Activated B cell treated with CpG ODN at 0.5 μM for 24 hours (primary cell): ENCODE data around the gene TECPR1. TPM values are rescaled to one million over a fixed set of nuclear protein-coding genes. Genes with fewer than 3 reads are reported as not detected.
A peak's percentile ranks its signal among the peaks of the same experiment; 100 is the strongest.

Source experiments
- ATAC-seq: fragments of 200-7000 bp; cut with Tn5 transposase; one replicate; pipeline ENCODE4 v1.10.0; 2021; ENCODE audit warnings: low read depth, mild to moderate bottlenecking, moderate library complexity
- CTCF ChIA-PET: fragments of 350-600 bp; sonication (Branson Sonifier 250); formaldehyde crosslinking; loops from one replicate; lab custom pipeline; 2021; ENCODE audit warnings: antibody characterized with exemption; lab: Charles Lee
- POLR2A ChIA-PET: fragments of 350-600 bp; sonication (Branson Sonifier 250); formaldehyde crosslinking; loops from one replicate; lab custom pipeline; 2021; ENCODE audit warnings: antibody characterized with exemption; lab: Charles Lee
- DNase-seq: peaks from one replicate; pipeline ENCODE4 v3.0.0; 2022
- H3K27ac Mint-ChIP-seq: one replicate; pipeline ENCODE4 v1.8.0; 2020; ENCODE audit warnings: mixed read lengths
- H3K27me3 Mint-ChIP-seq: one replicate; pipeline ENCODE4 v1.8.0; 2021; ENCODE audit warnings: mixed read lengths
- H3K36me3 Mint-ChIP-seq: one replicate; pipeline ENCODE4 v1.8.0; 2021; ENCODE audit warnings: low read depth, mixed read lengths
- H3K4me1 Mint-ChIP-seq: one replicate; pipeline ENCODE4 v1.8.0; 2021; ENCODE audit warnings: mixed read lengths
- H3K4me3 Mint-ChIP-seq: one replicate; pipeline ENCODE4 v1.8.0; 2020; ENCODE audit warnings: mild to moderate bottlenecking, mixed read lengths
- H3K9me3 Mint-ChIP-seq: one replicate; pipeline ENCODE4 v1.8.0; 2020; ENCODE audit warnings: mixed read lengths
- intact Hi-C: fragments of 100-400 bp; cut with micrococcal nuclease; formaldehyde crosslinking; loops from one replicate; pipeline ENCODE4 v1.15.1; 2024
- total RNA-seq: library from RNA; stranded (reverse); gene quantifications from 2 replicates; pipeline ENCODE4 v1.2.3, GENCODE V29; 2022
- TF ChIP-seq, protein P1 (sequence below): fragments of 200-600 bp; IDR thresholded peaks from one replicate; pipeline ENCODE4 v1.8.0; 2022; ENCODE audit warnings: antibody characterized with exemption, mild to moderate bottlenecking

Gene TECPR1
- total RNA-seq, 1 donor from 2014 or later = 34.5 TPM

DNA sequence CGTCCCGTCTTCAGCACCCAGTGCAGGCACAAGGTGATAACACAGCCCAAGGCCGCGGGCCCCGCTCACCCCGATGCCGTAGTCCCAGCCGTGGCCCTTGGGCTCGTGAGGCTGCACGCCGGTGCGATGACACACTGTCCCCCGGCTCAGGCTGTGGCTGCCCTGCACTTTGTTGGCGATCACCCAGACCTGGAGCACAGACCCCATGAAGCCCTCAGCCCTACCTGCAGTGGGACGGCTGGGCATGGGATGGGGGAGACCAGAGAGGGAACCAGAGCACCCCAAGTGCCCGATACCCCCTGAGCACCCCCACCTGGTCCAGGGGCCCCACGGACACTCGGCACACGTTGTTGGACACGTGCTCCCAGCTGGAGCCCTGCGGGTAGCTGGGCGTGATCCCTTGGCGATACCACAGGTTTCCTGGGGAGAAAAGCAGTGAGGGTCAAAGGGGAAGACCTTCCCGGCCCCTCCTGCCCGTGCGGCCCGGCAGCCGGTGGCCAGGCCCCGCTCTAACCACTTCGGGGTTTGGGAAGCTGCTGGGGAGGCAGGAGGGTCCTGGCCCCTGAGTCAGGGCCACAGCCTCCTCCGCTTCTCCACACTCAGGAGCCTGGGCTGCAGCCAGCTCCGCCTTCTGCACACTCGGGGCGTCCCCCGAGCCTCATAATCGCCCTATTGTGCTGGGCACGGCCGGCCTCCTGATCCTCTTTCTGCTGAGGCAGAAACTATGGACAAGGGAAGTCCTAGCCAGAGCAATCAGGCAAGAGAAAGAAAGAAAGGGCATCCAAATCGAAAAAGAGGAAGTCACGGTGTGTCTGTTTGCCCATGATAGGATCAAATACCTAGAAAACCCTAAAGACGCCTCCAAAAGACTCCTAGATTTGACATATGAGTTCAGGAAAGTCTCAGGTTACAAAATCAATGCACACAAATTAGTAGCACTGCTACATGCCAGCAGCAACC, 34.1 kb downstream of the TECPR1 start:
- DNase-seq (no peak), ATAC-seq (peak; percentile 53)
- intact Hi-C loops = loop anchor here (1.0 to 5.0 kb wide), 2 partner anchors 16 to 34 kb away; partner anchors contain the start of gene TECPR1
- POLR2A ChIA-PET = no interaction called here
- Mint-ChIP-seq H3K4me1 (peaks cover 21% of the 10 kb centered on the region), H3K36me3 (peaks cover 16% of the 10 kb centered on the region), H3K9me3 (no peaks in the 10 kb centered on the region), H3K4me3 (peak overlapping the region; percentile 21), H3K27ac (no peak overlapping the region), H3K27me3 (no peaks in the 10 kb centered on the region)
- CTCF ChIA-PET = no interaction called here
- TF ChIP-seq, protein P1, sequence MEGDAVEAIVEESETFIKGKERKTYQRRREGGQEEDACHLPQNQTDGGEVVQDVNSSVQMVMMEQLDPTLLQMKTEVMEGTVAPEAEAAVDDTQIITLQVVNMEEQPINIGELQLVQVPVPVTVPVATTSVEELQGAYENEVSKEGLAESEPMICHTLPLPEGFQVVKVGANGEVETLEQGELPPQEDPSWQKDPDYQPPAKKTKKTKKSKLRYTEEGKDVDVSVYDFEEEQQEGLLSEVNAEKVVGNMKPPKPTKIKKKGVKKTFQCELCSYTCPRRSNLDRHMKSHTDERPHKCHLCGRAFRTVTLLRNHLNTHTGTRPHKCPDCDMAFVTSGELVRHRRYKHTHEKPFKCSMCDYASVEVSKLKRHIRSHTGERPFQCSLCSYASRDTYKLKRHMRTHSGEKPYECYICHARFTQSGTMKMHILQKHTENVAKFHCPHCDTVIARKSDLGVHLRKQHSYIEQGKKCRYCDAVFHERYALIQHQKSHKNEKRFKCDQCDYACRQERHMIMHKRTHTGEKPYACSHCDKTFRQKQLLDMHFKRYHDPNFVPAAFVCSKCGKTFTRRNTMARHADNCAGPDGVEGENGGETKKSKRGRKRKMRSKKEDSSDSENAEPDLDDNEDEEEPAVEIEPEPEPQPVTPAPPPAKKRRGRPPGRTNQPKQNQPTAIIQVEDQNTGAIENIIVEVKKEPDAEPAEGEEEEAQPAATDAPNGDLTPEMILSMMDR = no peak

DNA sequence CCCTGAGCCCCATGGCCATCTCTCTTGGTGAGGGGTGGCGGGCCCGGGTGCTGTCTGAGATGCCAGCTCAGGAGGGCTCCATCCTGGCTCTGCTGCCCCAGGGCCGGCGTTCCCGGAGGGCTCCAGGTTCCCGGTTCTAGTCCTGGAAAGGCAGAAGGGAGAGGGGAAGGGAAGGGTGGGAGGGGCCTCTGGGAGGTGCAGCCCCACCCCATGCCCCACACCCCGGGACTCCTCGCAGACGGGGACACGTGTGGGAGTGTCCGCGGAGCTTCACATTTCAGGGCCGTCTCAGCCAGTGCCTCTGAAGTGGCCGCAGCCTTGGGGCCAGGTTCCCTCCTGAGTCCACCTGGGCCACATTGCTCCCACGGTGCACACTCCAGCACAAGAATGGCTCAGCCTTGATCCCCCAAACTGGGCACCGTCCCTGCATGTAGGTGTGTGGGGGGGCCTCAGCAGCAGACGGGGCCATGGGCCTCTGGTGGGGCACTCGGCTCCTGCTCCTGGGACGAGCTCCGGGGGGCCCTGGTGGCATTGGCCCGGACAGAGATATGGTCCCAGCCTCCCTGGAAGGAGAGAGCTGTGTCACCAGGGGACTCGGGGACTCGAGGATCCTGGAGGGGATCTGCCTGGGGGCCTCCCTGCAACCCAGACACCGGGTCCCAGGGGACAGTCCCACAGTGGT, 35.0 kb downstream of the TECPR1 start:
- no peak for ATAC-seq
- Mint-ChIP-seq H3K36me3 (peaks cover 16% of the 10 kb centered on the region), H3K4me3 (no peak overlapping the region), H3K9me3 (no peaks in the 10 kb centered on the region), H3K4me1 (peaks cover 21% of the 10 kb centered on the region), H3K27me3 (no peaks in the 10 kb centered on the region), H3K27ac (no peak overlapping the region)
- TF ChIP-seq, protein P1 = no peak
- ChIA-PET CTCF (no interaction called here), POLR2A (no interaction called here)
- DNase-seq = no peak
- intact Hi-C loops = loop anchor here (5.0 kb wide), 1 partner anchor 35 kb away; the partner anchor contains the start of gene TECPR1

DNA sequence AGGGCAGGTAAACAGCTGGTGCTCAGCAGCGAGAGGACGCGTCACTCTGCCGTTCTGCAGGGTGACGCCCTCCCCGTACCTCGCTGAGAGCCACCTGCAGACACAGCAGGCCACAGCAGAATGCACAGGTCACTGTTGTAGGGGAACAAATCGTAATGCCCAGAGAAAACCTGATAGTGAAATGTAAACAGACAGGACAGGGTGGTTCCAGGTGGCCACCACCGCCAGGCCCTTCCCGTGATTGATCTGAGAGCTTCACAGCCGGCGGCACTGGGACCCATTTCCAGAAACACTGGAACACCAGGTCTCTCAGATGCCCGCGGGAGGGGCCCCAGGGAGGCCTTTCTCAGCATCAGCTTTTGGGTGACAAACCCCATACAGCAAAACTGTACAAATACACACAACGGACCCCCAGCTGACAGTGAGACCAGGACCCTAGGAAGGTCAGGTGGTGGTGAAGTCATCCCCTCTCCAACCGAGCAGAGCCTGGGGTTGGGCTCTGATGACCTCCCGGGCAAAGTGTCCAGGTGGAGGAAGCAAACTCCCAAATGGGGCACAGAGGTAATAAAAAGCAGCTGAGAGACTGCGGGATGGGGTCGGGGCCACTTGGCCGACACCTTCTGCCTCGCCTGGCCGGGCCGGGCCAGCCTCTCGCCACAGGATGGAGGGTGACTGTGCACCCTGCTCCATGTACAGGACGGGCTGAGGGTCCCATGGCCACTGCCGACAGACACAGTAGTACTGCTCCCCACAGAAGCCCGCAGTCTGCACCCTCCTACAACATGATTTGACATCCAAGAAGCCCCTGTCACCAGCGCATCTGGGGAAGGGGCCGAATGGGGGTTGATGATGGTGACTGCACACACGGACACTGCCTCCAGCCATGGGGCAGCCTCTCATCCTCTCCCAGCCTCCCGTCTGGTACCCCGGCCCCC, 36.2 kb downstream of the TECPR1 start:
- Mint-ChIP-seq H3K9me3 (no peaks in the 10 kb centered on the region), H3K27me3 (peaks cover 4% of the 10 kb centered on the region), H3K36me3 (peaks cover 12% of the 10 kb centered on the region), H3K4me3 (no peak overlapping the region), H3K4me1 (peaks cover 27% of the 10 kb centered on the region), H3K27ac (no peak overlapping the region)
- DNase-seq = no peak
- intact Hi-C loops = loop anchor here (5.0 kb wide), 1 partner anchor 36 kb away; the partner anchor contains the start of gene TECPR1
- TF ChIP-seq, protein P1 = no peak
- ChIA-PET CTCF (no interaction called here), POLR2A (no interaction called here)
- ATAC-seq = no peak

DNA sequence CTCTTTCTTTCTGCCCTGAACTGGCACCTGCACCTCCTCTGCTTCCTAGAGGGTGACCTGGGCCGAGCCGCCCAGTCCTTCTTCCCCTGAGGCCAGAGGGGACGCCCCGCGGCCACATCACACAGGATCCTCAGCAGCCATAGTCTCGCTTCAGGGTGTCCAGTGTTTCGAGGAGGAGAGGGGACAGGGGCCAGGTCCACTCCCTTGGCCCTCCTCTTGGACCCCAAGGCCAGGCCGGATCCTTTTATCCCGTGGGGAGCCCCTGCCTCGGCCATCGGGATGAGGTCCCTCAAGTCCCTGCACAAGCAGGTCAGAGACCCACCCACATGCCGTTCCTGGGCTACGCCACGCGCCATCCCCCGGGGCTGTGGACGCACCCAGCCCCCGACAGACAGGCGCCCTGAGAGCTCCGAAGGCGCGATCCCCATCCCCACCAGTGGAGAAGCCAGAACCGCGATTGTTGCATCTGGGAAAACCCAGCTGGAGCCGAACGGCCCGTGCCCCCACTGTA, 37.2 kb downstream of the TECPR1 start:
- DNase-seq = no peak
- Mint-ChIP-seq H3K27ac (no peak overlapping the region), H3K27me3 (peaks cover 4% of the 10 kb centered on the region), H3K9me3 (no peaks in the 10 kb centered on the region), H3K4me3 (no peak overlapping the region), H3K36me3 (peaks cover 12% of the 10 kb centered on the region), H3K4me1 (peaks cover 25% of the 10 kb centered on the region)
- CTCF ChIA-PET = no interaction called here
- POLR2A ChIA-PET = interaction anchor here (0.6 kb wide), 1 partner anchor 39 kb away, joined by 10 read pairs; no protein-coding TSS in a partner anchor
- TF ChIP-seq, protein P1 = no peak
- ATAC-seq = no peak
- intact Hi-C loops = loop anchor here (5.0 kb wide), 1 partner anchor 37 kb away; the partner anchor contains the start of gene TECPR1
